Endothelial cell of umbilical vein (primary cell): Measurements from ENCODE around the gene CAPN5. TPM values are rescaled to one million over a fixed set of nuclear protein-coding genes. Genes with fewer than 3 reads are reported as not detected.

ENCODE experiments used
- BruUV-seq: library from RNA; stranded (reverse); fragments of 400-500 nt; replicated peaks from 2 replicates; lab custom pipeline; 2021; lab: Mats Ljungman, UMichigan
- CTCF ChIA-PET: fragments of 300-600, 350-600 bp; sonication (Branson Sonifier 250); formaldehyde crosslinking; loops from one replicate; lab custom pipeline; 2021; ENCODE audit warnings: antibody characterized with exemption, inconsistent platforms; lab: Charles Lee
- POLR2A ChIA-PET: fragments of 300-600, 350-600 bp; sonication (Branson Sonifier 250); formaldehyde crosslinking; loops from one replicate; lab custom pipeline; 2021; ENCODE audit warnings: antibody characterized with exemption, inconsistent platforms; lab: Charles Lee
- DNase-seq: peaks from one replicate; pipeline ENCODE4 v3.0.0-alpha.2; 2011; ENCODE audit warnings: low read depth, low spot score
- FAIRE-seq: peaks from 2 replicates; lab custom pipeline; 2011; peaks lifted over from hg19 to GRCh38; lab: Jason Lieb, UNC
- H2AFZ ChIP-seq: 2 replicates; pipeline ENCODE4 v1.6.0; 2012; ENCODE audit warnings: low read depth, low read length, control low read depth, inconsistent platforms
- H3K27ac ChIP-seq: 2 replicates; pipeline ENCODE4 v1.5.1; 2011; ENCODE audit warnings: low read depth, mild to moderate bottlenecking, control low read depth, low read length, moderate library complexity; ENCODE audit not compliant: insufficient read depth
- H3K27me3 ChIP-seq, 2 experiments: 2 replicates each; pipeline versions ENCODE4 v1.6.0 to v1.6.1; 2011; ENCODE audit warnings: low read length in 2 of 2, mixed read lengths in 1 of 2; ENCODE audit not compliant: control insufficient read depth in 2 of 2, insufficient read depth in 2 of 2
- H3K36me3 ChIP-seq, 2 experiments: 2 replicates in 1 of 2; 3 replicates in 1 of 2; pipeline ENCODE4 v1.5.1; 2011; ENCODE audit warnings: low read length in 2 of 2, mild to moderate bottlenecking in 1 of 2, moderate library complexity in 1 of 2; ENCODE audit not compliant: control insufficient read depth in 2 of 2, insufficient read depth in 2 of 2; ENCODE audit errors: extremely low read depth in 1 of 2
- H3K4me1 ChIP-seq: 3 replicates; pipeline ENCODE4 v1.5.1; 2011; ENCODE audit warnings: mild to moderate bottlenecking, low read length; ENCODE audit not compliant: control insufficient read depth, insufficient read depth; ENCODE audit errors: extremely low read depth
- H3K4me2 ChIP-seq: 2 replicates; pipeline ENCODE4 v1.6.1; 2011; ENCODE audit warnings: low read length, control low read depth, mixed read lengths; ENCODE audit not compliant: insufficient read depth
- H3K4me3 ChIP-seq, 3 experiments: fragments of 200-600 bp in 1 of 3; sonication (generic), shearing (Covaris generic) in 1 of 3; replicated peaks in 1 of 3; 2 replicates each; pipeline ENCODE4 v1.5.1; 2011 to 2016; ENCODE audit warnings: control low read depth in 3 of 3, low read length in 3 of 3, mild to moderate bottlenecking in 2 of 3, inconsistent platforms in 1 of 3, low read depth in 1 of 3, moderate library complexity in 1 of 3; ENCODE audit not compliant: insufficient read depth in 1 of 3
- H3K79me2 ChIP-seq: 2 replicates; pipeline ENCODE4 v1.6.0; 2012; ENCODE audit warnings: low read length, inconsistent platforms; ENCODE audit not compliant: control insufficient read depth, insufficient read depth
- H3K9ac ChIP-seq: replicated peaks from 2 replicates; pipeline ENCODE3; 2011; ENCODE audit warnings: low read length, control low read depth; ENCODE audit not compliant: insufficient read depth; ENCODE audit errors: extremely low read depth
- H3K9me1 ChIP-seq: replicated peaks from 3 replicates; pipeline ENCODE4 v1.6.0; 2011; ENCODE audit warnings: mild to moderate bottlenecking, low read length; ENCODE audit not compliant: control insufficient read depth, insufficient read depth; ENCODE audit errors: extremely low read depth
- H3K9me3 ChIP-seq: replicated peaks from 2 replicates; pipeline ENCODE4 v1.5.1; 2012; ENCODE audit warnings: low read length, inconsistent platforms; ENCODE audit not compliant: control insufficient read depth, insufficient read depth
- H4K20me1 ChIP-seq: replicated peaks from 2 replicates; pipeline ENCODE3; 2011; ENCODE audit warnings: mild to moderate bottlenecking, low read length; ENCODE audit not compliant: control insufficient read depth, insufficient read depth; ENCODE audit errors: extremely low read depth
- EZH2 ChIP-seq: IDR thresholded peaks from 2 replicates; pipeline ENCODE4 v1.6.1; 2012; ENCODE audit warnings: borderline replicate concordance, low read depth, mild to moderate bottlenecking, moderate library complexity, low read length, inconsistent platforms; ENCODE audit not compliant: severe bottlenecking
- POLR2A ChIP-seq: IDR thresholded peaks from 2 replicates; pipeline ENCODE4 v1.6.1; 2012; ENCODE audit warnings: low read depth, mild to moderate bottlenecking, control low read depth, low read length
- dilution Hi-C: fragments of 300-500 bp; cut with MboI; formaldehyde crosslinking; loops from one replicate; pipeline ENCODE4 v1.15.0; 2019; ENCODE audit warnings: low sequenced_read_pairs; ENCODE audit not compliant: extremely low pct_ligation_motif_present
- intact Hi-C: fragments of 100-400 bp; cut with micrococcal nuclease; formaldehyde crosslinking; loops from one replicate; pipeline ENCODE4 v1.10.0; 2022
- polyA plus RNA-seq, 4 experiments: library from polyadenylated mRNA; depleted of rRNA in 3 of 4; stranded (reverse) in 3 of 4; unstranded in 1 of 4; fragments of >200 nt; gene quantifications; 2 replicates each; pipeline versions ENCODE4 v1.2.1 to v1.2.3, GENCODE V29; 2011 to 2012; ENCODE audit warnings: missing spikeins in 1 of 4
- total RNA-seq: library from RNA; stranded (reverse); gene quantifications from 2 replicates; pipeline ENCODE4 v1.2.3, GENCODE V29; 2021
- TF ChIP-seq, protein P1 (sequence below), 2 donors: IDR thresholded peaks; 1 replicate in 1 of 2; 2 replicates in 1 of 2; pipeline ENCODE4 v1.5.1; 2011; ENCODE audit warnings: low read length in 2 of 2, mild to moderate bottlenecking in 2 of 2, moderate library complexity in 2 of 2, control low read depth in 1 of 2, inconsistent platforms in 1 of 2, low read depth in 1 of 2; ENCODE audit not compliant: insufficient read depth in 1 of 2; ENCODE audit errors: extremely low read depth in 1 of 2

Gene CAPN5
- total and polyA plus RNA-seq, 2 donors (not counting 3 experiments of a cell fraction or from before 2014, with no cell fraction given) = 15.0 to 17.0 TPM

GRCh38 chr11:77046060-77046501, 20.7 kb upstream of the CAPN5 start:
- H3K9ac ChIP-seq = no peak overlapping the region
- POLR2A ChIA-PET = no interaction called here
- DNase-seq = peak; percentile 21

More at GRCh38 chr11:77046060-77046501, 20.7 kb upstream of the CAPN5 start:
- Histone ChIP-seq H2AFZ (peak overlapping the region; percentile 65), H3K79me2 (no peaks in the 10 kb centered on the region), H3K36me3 (no peaks in the 10 kb centered on the region), H3K4me3 (no peak overlapping the region), H3K4me1 (peaks cover 5% of the 10 kb centered on the region), H3K9me1 (no peaks in the 10 kb centered on the region), H3K27ac (no peak overlapping the region), H3K27me3 (peaks cover 2 to 9% of the 10 kb centered on the region in 2 experiments), H4K20me1 (no peaks in the 10 kb centered on the region), H3K4me2 (peak overlapping the region; percentile 49), H3K9me3 (no peaks in the 10 kb centered on the region)
- BruUV-seq = no TSS peak
- intact Hi-C loops (no loop called here), dilution Hi-C loops (no loop called here)
- TF ChIP-seq, protein P1, sequence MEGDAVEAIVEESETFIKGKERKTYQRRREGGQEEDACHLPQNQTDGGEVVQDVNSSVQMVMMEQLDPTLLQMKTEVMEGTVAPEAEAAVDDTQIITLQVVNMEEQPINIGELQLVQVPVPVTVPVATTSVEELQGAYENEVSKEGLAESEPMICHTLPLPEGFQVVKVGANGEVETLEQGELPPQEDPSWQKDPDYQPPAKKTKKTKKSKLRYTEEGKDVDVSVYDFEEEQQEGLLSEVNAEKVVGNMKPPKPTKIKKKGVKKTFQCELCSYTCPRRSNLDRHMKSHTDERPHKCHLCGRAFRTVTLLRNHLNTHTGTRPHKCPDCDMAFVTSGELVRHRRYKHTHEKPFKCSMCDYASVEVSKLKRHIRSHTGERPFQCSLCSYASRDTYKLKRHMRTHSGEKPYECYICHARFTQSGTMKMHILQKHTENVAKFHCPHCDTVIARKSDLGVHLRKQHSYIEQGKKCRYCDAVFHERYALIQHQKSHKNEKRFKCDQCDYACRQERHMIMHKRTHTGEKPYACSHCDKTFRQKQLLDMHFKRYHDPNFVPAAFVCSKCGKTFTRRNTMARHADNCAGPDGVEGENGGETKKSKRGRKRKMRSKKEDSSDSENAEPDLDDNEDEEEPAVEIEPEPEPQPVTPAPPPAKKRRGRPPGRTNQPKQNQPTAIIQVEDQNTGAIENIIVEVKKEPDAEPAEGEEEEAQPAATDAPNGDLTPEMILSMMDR (IDR thresholded peaks at IDR 0.05; ENCODE audit: extremely low read depth in 1 of 2, insufficient read depth in 1 of 2, low read depth in 1 of 2, low read length in 2 of 2) = peak; percentile 82 to 94
- TF ChIP-seq POLR2A = no peak
- peak; percentile 48 for TF ChIP-seq EZH2
- CTCF ChIA-PET = interaction anchor here (1.4 to 2.4 kb wide), 4 partner anchors 45 to 502 kb away, joined by 4 to 27 read pairs (median 8); no protein-coding TSS in a partner anchor
- FAIRE-seq = no peak
